ENCODE data around the gene ETS2.

ETS2 gene

DNA sequence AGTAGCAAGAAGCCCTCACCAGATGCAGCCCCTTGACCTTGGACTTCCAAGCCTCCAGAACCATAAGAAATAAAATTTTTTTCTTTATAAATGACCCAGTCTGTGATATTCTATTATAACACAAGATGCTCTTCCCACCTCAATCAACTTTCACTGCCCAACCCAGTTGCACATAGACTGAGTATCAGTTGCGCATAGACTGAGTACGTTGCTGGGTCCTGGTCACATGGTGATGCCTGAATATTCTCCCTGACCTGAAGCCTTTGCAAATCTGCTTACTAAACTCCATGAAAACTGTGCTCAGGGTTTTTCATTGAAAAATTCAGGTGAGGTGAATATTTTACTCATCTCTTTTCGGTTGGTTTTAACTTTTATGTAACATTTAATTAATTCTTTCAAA lies 59.2 kb downstream of the ETS2 start (continued):
- TF ChIP-seq, protein P1, sequence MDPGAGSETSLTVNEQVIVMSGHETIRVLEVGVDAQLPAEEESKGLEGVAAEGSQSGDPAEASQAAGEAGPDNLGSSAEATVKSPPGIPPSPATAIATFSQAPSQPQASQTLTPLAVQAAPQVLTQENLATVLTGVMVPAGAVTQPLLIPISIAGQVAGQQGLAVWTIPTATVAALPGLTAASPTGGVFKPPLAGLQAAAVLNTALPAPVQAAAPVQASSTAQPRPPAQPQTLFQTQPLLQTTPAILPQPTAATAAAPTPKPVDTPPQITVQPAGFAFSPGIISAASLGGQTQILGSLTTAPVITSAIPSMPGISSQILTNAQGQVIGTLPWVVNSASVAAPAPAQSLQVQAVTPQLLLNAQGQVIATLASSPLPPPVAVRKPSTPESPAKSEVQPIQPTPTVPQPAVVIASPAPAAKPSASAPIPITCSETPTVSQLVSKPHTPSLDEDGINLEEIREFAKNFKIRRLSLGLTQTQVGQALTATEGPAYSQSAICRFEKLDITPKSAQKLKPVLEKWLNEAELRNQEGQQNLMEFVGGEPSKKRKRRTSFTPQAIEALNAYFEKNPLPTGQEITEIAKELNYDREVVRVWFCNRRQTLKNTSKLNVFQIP (CRISPR knock-in tag; IDR thresholded peaks at IDR 0.05; ENCODE audit: borderline replicate concordance, low read depth) = no peak
- no peak for TF ChIP-seq ZNF70 (CRISPR knock-in tag; IDR thresholded peaks at IDR 0.05)

DNA sequence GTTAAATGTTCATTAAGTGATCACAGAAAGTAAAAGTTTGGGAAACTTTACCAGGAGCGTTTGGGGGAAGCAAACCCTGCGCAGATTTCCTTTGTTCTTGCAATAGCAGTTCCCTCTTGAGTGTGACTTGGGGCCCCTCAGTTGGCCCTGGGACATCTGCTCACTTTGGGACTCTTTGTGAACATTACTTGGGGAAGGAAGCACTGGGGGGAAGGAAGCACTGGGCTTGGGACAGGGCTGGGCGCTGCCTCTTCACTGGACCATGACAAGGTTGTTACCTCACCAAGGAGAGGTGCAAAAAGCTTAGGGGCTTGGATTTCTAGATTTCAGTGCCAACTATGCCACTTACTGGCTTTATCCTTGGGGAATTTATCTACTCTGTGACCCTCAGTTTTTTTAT lies 63.5 kb downstream of the ETS2 start:
- no peak for ATAC-seq
- TF ChIP-seq OSR1 (CRISPR knock-in tag; IDR thresholded peaks at IDR 0.05) = no peak
- TF ChIP-seq TCF4 (CRISPR knock-in tag; IDR thresholded peaks at IDR 0.05; ENCODE audit: borderline replicate concordance) = no peak
- TF ChIP-seq RARB (CRISPR knock-in tag; IDR thresholded peaks at IDR 0.05) = no peak
- TF ChIP-seq, protein P2, sequence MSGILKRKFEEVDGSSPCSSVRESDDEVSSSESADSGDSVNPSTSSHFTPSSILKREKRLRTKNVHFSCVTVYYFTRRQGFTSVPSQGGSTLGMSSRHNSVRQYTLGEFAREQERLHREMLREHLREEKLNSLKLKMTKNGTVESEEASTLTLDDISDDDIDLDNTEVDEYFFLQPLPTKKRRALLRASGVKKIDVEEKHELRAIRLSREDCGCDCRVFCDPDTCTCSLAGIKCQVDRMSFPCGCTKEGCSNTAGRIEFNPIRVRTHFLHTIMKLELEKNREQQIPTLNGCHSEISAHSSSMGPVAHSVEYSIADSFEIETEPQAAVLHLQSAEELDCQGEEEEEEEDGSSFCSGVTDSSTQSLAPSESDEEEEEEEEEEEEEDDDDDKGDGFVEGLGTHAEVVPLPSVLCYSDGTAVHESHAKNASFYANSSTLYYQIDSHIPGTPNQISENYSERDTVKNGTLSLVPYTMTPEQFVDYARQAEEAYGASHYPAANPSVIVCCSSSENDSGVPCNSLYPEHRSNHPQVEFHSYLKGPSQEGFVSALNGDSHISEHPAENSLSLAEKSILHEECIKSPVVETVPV (CRISPR knock-in tag; IDR thresholded peaks at IDR 0.05) = no peak
- TF ChIP-seq PPARA (CRISPR knock-in tag; IDR thresholded peaks at IDR 0.05; ENCODE audit: borderline replicate concordance) = no peak
- TF ChIP-seq ARNTL (CRISPR knock-in tag; IDR thresholded peaks at IDR 0.05; ENCODE audit: borderline replicate concordance, low read depth) = no peak
- no peak for TF ChIP-seq ZFP30 (CRISPR knock-in tag; IDR thresholded peaks at IDR 0.05)
- no peak for TF ChIP-seq ZC3H10 (CRISPR knock-in tag; IDR thresholded peaks at IDR 0.05)
- no peak for TF ChIP-seq ZFP3 (CRISPR knock-in tag; IDR thresholded peaks at IDR 0.05)
- TF ChIP-seq, protein P3, sequence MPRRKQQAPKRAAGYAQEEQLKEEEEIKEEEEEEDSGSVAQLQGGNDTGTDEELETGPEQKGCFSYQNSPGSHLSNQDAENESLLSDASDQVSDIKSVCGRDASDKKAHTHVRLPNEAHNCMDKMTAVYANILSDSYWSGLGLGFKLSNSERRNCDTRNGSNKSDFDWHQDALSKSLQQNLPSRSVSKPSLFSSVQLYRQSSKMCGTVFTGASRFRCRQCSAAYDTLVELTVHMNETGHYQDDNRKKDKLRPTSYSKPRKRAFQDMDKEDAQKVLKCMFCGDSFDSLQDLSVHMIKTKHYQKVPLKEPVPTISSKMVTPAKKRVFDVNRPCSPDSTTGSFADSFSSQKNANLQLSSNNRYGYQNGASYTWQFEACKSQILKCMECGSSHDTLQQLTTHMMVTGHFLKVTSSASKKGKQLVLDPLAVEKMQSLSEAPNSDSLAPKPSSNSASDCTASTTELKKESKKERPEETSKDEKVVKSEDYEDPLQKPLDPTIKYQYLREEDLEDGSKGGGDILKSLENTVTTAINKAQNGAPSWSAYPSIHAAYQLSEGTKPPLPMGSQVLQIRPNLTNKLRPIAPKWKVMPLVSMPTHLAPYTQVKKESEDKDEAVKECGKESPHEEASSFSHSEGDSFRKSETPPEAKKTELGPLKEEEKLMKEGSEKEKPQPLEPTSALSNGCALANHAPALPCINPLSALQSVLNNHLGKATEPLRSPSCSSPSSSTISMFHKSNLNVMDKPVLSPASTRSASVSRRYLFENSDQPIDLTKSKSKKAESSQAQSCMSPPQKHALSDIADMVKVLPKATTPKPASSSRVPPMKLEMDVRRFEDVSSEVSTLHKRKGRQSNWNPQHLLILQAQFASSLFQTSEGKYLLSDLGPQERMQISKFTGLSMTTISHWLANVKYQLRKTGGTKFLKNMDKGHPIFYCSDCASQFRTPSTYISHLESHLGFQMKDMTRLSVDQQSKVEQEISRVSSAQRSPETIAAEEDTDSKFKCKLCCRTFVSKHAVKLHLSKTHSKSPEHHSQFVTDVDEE (CRISPR knock-in tag; IDR thresholded peaks at IDR 0.05) = no peak
- no peak for TF ChIP-seq SNAI2 (CRISPR knock-in tag; IDR thresholded peaks at IDR 0.05)
- no peak for TF ChIP-seq ESRRG (CRISPR knock-in tag; IDR thresholded peaks at IDR 0.05)
- TF ChIP-seq TOX (CRISPR knock-in tag; IDR thresholded peaks at IDR 0.05; ENCODE audit: borderline replicate concordance) = no peak
- TF ChIP-seq CSDC2 (CRISPR knock-in tag; IDR thresholded peaks at IDR 0.05) = no peak

GRCh38 chr21:38869946-38870345 lies 64.2 kb downstream of the ETS2 start:
- ATAC-seq = no peak
- TF ChIP-seq TCF4 (CRISPR knock-in tag; IDR thresholded peaks at IDR 0.05; ENCODE audit: borderline replicate concordance) (no peak), ZFP3 (CRISPR knock-in tag; IDR thresholded peaks at IDR 0.05) (no peak), BACH2 (CRISPR knock-in tag; IDR thresholded peaks at IDR 0.05; ENCODE audit: borderline replicate concordance) (no peak), ZNF565 (CRISPR knock-in tag; conservative IDR thresholded peaks at IDR 0.05; ENCODE audit: low read depth) (no peak), PPARA (CRISPR knock-in tag; IDR thresholded peaks at IDR 0.05; ENCODE audit: borderline replicate concordance) (no peak), ZNF8 (CRISPR knock-in tag; IDR thresholded peaks at IDR 0.05) (no peak), ARNTL (CRISPR knock-in tag; IDR thresholded peaks at IDR 0.05; ENCODE audit: borderline replicate concordance, low read depth) (no peak), OSR1 (CRISPR knock-in tag; IDR thresholded peaks at IDR 0.05) (no peak), RARB (CRISPR knock-in tag; IDR thresholded peaks at IDR 0.05) (no peak), ZC3H10 (CRISPR knock-in tag; IDR thresholded peaks at IDR 0.05) (no peak), ZFP30 (CRISPR knock-in tag; IDR thresholded peaks at IDR 0.05) (no peak), GLIS3 (CRISPR knock-in tag; IDR thresholded peaks at IDR 0.05) (no peak), ESRRG (CRISPR knock-in tag; IDR thresholded peaks at IDR 0.05) (no peak), ZNF70 (CRISPR knock-in tag; IDR thresholded peaks at IDR 0.05) (no peak), ISL1 (CRISPR knock-in tag; IDR thresholded peaks at IDR 0.05) (no peak), TOX (CRISPR knock-in tag; IDR thresholded peaks at IDR 0.05; ENCODE audit: borderline replicate concordance) (no peak)
- TF ChIP-seq, protein P3 (CRISPR knock-in tag; IDR thresholded peaks at IDR 0.05) = no peak
- TF ChIP-seq, protein P4, sequence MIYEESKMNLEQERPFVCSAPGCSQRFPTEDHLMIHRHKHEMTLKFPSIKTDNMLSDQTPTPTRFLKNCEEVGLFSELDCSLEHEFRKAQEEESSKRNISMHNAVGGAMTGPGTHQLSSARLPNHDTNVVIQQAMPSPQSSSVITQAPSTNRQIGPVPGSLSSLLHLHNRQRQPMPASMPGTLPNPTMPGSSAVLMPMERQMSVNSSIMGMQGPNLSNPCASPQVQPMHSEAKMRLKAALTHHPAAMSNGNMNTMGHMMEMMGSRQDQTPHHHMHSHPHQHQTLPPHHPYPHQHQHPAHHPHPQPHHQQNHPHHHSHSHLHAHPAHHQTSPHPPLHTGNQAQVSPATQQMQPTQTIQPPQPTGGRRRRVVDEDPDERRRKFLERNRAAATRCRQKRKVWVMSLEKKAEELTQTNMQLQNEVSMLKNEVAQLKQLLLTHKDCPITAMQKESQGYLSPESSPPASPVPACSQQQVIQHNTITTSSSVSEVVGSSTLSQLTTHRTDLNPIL (CRISPR knock-in tag; IDR thresholded peaks at IDR 0.05; ENCODE audit: low read depth) = no peak
- TF ChIP-seq, protein P2 (CRISPR knock-in tag; IDR thresholded peaks at IDR 0.05) = no peak
- TF ChIP-seq, protein P1 (CRISPR knock-in tag; IDR thresholded peaks at IDR 0.05; ENCODE audit: borderline replicate concordance, low read depth) = no peak

Data from SK-N-SH treated with all-trans-retinoic acid at 6 μM for 48 hours (cell line).